Measurements from ENCODE around the gene DLGAP1.

DNA sequence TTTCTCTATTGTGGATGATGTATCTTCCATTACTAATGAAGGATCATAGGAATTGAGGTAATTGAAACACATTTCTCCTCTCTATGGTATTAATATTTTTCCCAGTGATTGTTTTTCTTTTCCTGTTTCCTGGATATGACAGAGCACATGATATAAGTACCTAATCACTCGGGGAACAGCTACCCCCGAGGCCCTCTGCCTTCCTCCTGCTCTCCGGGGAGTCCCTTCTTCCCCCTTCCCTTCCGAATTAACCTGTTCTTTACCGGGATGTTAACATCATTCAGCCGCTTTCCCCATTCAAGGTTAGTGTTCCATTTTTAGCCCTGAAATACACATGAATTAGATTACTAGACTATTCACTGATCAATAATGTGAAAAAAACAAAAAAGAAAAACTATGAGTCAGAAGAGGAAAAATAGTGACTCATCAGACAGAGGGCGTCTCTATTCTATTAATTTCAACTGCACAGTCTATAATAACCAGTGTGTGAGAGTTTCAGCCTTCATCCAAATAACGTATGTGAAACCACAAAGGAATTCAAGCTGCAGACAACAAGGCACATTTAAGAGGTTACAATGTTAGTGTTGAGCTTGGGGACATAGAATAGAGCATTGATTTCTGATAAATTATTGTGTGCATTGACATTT is 450.8 kb downstream of the DLGAP1 start:
- TF ChIP-seq, protein P1, sequence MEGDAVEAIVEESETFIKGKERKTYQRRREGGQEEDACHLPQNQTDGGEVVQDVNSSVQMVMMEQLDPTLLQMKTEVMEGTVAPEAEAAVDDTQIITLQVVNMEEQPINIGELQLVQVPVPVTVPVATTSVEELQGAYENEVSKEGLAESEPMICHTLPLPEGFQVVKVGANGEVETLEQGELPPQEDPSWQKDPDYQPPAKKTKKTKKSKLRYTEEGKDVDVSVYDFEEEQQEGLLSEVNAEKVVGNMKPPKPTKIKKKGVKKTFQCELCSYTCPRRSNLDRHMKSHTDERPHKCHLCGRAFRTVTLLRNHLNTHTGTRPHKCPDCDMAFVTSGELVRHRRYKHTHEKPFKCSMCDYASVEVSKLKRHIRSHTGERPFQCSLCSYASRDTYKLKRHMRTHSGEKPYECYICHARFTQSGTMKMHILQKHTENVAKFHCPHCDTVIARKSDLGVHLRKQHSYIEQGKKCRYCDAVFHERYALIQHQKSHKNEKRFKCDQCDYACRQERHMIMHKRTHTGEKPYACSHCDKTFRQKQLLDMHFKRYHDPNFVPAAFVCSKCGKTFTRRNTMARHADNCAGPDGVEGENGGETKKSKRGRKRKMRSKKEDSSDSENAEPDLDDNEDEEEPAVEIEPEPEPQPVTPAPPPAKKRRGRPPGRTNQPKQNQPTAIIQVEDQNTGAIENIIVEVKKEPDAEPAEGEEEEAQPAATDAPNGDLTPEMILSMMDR (IDR thresholded peaks at IDR 0.05; ENCODE audit: low read depth, low read length, missing input control) = no peak
- no peak for TF ChIP-seq GABPA (IDR thresholded peaks at IDR 0.05 in 1 of 2, conservative IDR thresholded peaks at IDR 0.05 in 1 of 2)
- TF ChIP-seq, protein P2, sequence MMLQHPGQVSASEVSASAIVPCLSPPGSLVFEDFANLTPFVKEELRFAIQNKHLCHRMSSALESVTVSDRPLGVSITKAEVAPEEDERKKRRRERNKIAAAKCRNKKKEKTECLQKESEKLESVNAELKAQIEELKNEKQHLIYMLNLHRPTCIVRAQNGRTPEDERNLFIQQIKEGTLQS (IDR thresholded peaks at IDR 0.05) = no peak

Measured in liver (tissue), 3 donors.